PC-9 (cell line): ENCODE measurements around the gene CASQ1. TPM values are rescaled to one million over a fixed set of nuclear protein-coding genes. Genes with fewer than 3 reads are reported as not detected.

Experiments used
- BruUV-seq: library from RNA; stranded (reverse); fragments of 400-500 nt; replicated peaks from 2 replicates; lab custom pipeline; 2021; lab: Mats Ljungman, UMichigan
- CTCF ChIA-PET: fragments of 300-600 bp; sonication (Branson Sonifier 250); formaldehyde crosslinking; loops from one replicate; lab custom pipeline; 2022; ENCODE audit warnings: antibody characterized with exemption; lab: Charles Lee
- POLR2A ChIA-PET: fragments of 300-600 bp; sonication (Branson Sonifier 250); formaldehyde crosslinking; loops from one replicate; lab custom pipeline; 2022; ENCODE audit warnings: antibody characterized with exemption; ENCODE audit not compliant: unreplicated experiment; lab: Charles Lee
- DNase-seq, 2 experiments: peaks; one replicate each; pipeline versions ENCODE4 v3.0.0 to v3.0.0-alpha.2; 2015 to 2022; ENCODE audit warnings: mixed read lengths in 1 of 2
- H2AFZ ChIP-seq: fragments of 200-600 bp; sonication (generic); 2 replicates; pipeline ENCODE4 v1.8.1; 2017; ENCODE audit warnings: antibody characterized with exemption
- H3F3A ChIP-seq: fragments of 200-600 bp; sonication (generic); 2 replicates; pipeline ENCODE4 v1.8.1; 2017; ENCODE audit warnings: antibody characterized with exemption, mild to moderate bottlenecking, low read depth; ENCODE audit not compliant: insufficient read depth
- H3K27ac ChIP-seq: fragments of 200-600 bp; sonication (generic); 2 replicates; pipeline ENCODE4 v1.6.1; 2016; ENCODE audit warnings: mixed run types
- H3K27me3 ChIP-seq: fragments of 200-600 bp; sonication (generic); 2 replicates; pipeline ENCODE4 v1.6.1; 2016; ENCODE audit warnings: low read depth, mixed run types; ENCODE audit not compliant: insufficient read depth
- H3K36me3 ChIP-seq: fragments of 200-600 bp; sonication (generic); 2 replicates; pipeline ENCODE4 v1.6.1; 2016; ENCODE audit warnings: low read depth, mixed run types
- H3K4me1 ChIP-seq: fragments of 200-600 bp; sonication (generic); replicated peaks from 2 replicates; pipeline ENCODE4 v1.6.1; 2016; ENCODE audit warnings: mixed run types; ENCODE audit not compliant: insufficient read depth
- H3K4me2 ChIP-seq: fragments of 200-600 bp; sonication (generic); 2 replicates; pipeline ENCODE4 v1.6.1; 2017; ENCODE audit warnings: mixed run types
- H3K4me3 ChIP-seq: fragments of 200-600 bp; sonication (generic); 2 replicates; pipeline ENCODE4 v1.6.1; 2016; ENCODE audit warnings: mixed run types
- H3K79me2 ChIP-seq: fragments of 200-600 bp; sonication (generic); 2 replicates; pipeline ENCODE4 v1.6.1; 2017; ENCODE audit warnings: low read depth, mixed run types
- H3K9me2 ChIP-seq: fragments of 200-600 bp; sonication (generic); 2 replicates; pipeline ENCODE4 v1.8.1; 2017; ENCODE audit warnings: mild to moderate bottlenecking; ENCODE audit not compliant: insufficient read depth
- H3K9me3 ChIP-seq: fragments of 200-600 bp; sonication (generic); 2 replicates; pipeline ENCODE4 v1.8.1; 2016; ENCODE audit warnings: low read depth; ENCODE audit not compliant: insufficient read depth
- H4K20me1 ChIP-seq: fragments of 200-600 bp; sonication (generic); 2 replicates; pipeline ENCODE4 v1.8.1; 2017; ENCODE audit not compliant: insufficient read depth
- CTCF ChIP-seq: fragments of 200-600 bp; sonication (generic); conservative IDR thresholded peaks from 2 replicates; pipeline ENCODE4 v1.6.1; 2017; ENCODE audit warnings: mixed run types, antibody characterized with exemption, mild to moderate bottlenecking, moderate library complexity
- EZH2 ChIP-seq: fragments of 200-600 bp; sonication (generic); IDR thresholded peaks from 2 replicates; pipeline ENCODE4 v1.8.0; 2017; ENCODE audit warnings: antibody characterized with exemption, low read depth
- intact Hi-C: fragments of 100-400 bp; cut with micrococcal nuclease; formaldehyde crosslinking; loops from one replicate; pipeline ENCODE4 v1.10.0; 2022; ENCODE audit not compliant: unreplicated experiment
- total RNA-seq: library from RNA; stranded (reverse); gene quantifications from 2 replicates; pipeline ENCODE4 v1.2.3, GENCODE V29; 2021

The CASQ1 gene
- total RNA-seq, 1 experiment from 2014 or later, result not detected

DNA sequence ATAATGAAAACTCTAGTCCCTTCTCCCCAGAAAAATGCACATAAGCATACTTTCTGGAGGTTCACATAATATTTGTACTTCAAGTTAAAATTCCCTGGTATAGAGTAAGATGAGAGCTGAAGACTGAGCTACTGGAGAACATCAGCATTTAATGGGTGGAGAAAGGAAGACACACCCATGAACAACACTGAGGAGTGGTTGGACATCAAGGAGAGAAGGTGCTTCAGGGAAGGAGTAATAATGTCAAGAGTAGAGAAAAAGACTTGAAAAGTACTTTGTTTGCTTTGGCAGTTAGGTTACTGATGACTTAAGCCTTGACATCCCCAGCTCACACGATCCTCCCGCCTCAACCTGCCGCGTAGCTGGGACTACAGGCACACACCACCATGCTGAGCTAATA is 36.7 kb downstream of the CASQ1 start:
- Histone ChIP-seq H2AFZ (no peak overlapping the region), H3K9me2 (no peaks in the 10 kb centered on the region), H3K27ac (no peak overlapping the region), H3K4me2 (no peak overlapping the region), H3F3A (peaks cover 3% of the 10 kb centered on the region; the same call in 1 of the 2 replicates), H3K4me3 (no peak overlapping the region), H4K20me1 (no peaks in the 10 kb centered on the region), H3K4me1 (no peaks in the 10 kb centered on the region), H3K79me2 (no peaks in the 10 kb centered on the region), H3K9me3 (no peaks in the 10 kb centered on the region), H3K27me3 (no peaks in the 10 kb centered on the region), H3K36me3 (peaks cover 33% of the 10 kb centered on the region)
- CTCF ChIA-PET, result interaction anchor here (1.0 kb wide), 1 partner anchor 126 kb away, joined by 3 read pairs; no protein-coding TSS in a partner anchor
- POLR2A ChIA-PET, result no interaction called here
- no peak for DNase-seq
- intact Hi-C loops, result no loop called here
- BruUV-seq, result no TSS peak
- TF ChIP-seq EZH2, result no peak
- TF ChIP-seq CTCF, result no peak

GRCh38 chr1:160227561-160227960 is 37.2 kb downstream of the CASQ1 start:
- Histone ChIP-seq H4K20me1 (no peaks in the 10 kb centered on the region), H3K27ac (no peak overlapping the region), H2AFZ (no peak overlapping the region), H3F3A (peaks cover 2% of the 10 kb centered on the region; the same call in 1 of the 2 replicates), H3K4me3 (no peak overlapping the region), H3K27me3 (no peaks in the 10 kb centered on the region), H3K9me2 (no peaks in the 10 kb centered on the region), H3K9me3 (no peaks in the 10 kb centered on the region), H3K36me3 (peaks cover 33% of the 10 kb centered on the region), H3K4me1 (no peaks in the 10 kb centered on the region), H3K4me2 (no peak overlapping the region), H3K79me2 (no peaks in the 10 kb centered on the region)
- BruUV-seq, result no TSS peak
- no peak for DNase-seq
- ChIA-PET POLR2A (interaction anchor here (0.6 kb wide), 2 partner anchors 34 to 61 kb away, joined by 3 to 4 read pairs; no protein-coding TSS in a partner anchor), CTCF (interaction anchor here (1.0 kb wide), 1 partner anchor 126 kb away, joined by 3 read pairs; no protein-coding TSS in a partner anchor)
- TF ChIP-seq CTCF, result no peak
- no peak for TF ChIP-seq EZH2
- intact Hi-C loops, result no loop called here

GRCh38 chr1:160228431-160228830 is 38.1 kb downstream of the CASQ1 start:
- no peak for TF ChIP-seq EZH2
- no peak for TF ChIP-seq CTCF
- H3K36me3 ChIP-seq, result peaks cover 35% of the 10 kb centered on the region
- no peak overlapping the region for H3K4me3 ChIP-seq
- BruUV-seq, result no TSS peak
- no peaks in the 10 kb centered on the region for H3K4me1 ChIP-seq
- H3K9me2 ChIP-seq, result no peaks in the 10 kb centered on the region
- H3K27ac ChIP-seq, result no peak overlapping the region
- no peak overlapping the region for H2AFZ ChIP-seq
- H3K27me3 ChIP-seq, result no peaks in the 10 kb centered on the region
- CTCF ChIA-PET, result interaction anchor here (0.7 to 1.3 kb wide), 3 partner anchors 9 to 35 kb away, joined by 3 to 9 read pairs (median 3); no protein-coding TSS in a partner anchor
- H3K4me2 ChIP-seq, result no peak overlapping the region
- no peaks in the 10 kb centered on the region for H3K9me3 ChIP-seq
- DNase-seq, result no peak
- intact Hi-C loops, result no loop called here
- H4K20me1 ChIP-seq, result peaks cover 6% of the 10 kb centered on the region; the same call in 1 of the 2 replicates
- H3F3A ChIP-seq, result no peaks in the 10 kb centered on the region; the same call in 1 of the 2 replicates
- POLR2A ChIA-PET, result interaction anchor here (0.5 kb wide), 2 partner anchors 103 to 305 kb away, joined by 3 to 6 read pairs; no protein-coding TSS in a partner anchor
- H3K79me2 ChIP-seq, result no peaks in the 10 kb centered on the region
